ENCODE results near the gene RRN3.

DNA sequence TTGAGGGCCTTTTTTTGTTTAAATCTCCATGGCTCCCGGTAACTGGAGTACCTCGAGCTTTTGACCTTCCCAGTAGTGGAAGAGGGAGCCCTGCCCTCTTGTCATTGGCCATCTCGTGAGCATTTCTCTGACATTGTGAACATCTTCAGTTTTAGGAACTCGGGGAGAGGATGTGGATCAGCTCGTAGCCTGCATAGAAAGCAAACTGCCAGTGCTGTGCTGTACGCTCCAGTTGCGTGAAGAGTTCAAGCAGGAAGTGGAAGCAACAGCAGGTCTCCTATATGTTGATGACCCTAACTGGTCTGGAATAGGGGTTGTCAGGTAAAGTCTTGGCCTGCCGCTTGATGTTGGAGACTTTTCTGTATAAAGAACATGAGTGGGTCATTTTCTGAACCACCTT is 62.5 kb downstream of the RRN3 start:
- TF ChIP-seq, protein P1, sequence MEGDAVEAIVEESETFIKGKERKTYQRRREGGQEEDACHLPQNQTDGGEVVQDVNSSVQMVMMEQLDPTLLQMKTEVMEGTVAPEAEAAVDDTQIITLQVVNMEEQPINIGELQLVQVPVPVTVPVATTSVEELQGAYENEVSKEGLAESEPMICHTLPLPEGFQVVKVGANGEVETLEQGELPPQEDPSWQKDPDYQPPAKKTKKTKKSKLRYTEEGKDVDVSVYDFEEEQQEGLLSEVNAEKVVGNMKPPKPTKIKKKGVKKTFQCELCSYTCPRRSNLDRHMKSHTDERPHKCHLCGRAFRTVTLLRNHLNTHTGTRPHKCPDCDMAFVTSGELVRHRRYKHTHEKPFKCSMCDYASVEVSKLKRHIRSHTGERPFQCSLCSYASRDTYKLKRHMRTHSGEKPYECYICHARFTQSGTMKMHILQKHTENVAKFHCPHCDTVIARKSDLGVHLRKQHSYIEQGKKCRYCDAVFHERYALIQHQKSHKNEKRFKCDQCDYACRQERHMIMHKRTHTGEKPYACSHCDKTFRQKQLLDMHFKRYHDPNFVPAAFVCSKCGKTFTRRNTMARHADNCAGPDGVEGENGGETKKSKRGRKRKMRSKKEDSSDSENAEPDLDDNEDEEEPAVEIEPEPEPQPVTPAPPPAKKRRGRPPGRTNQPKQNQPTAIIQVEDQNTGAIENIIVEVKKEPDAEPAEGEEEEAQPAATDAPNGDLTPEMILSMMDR (conservative IDR thresholded peaks at IDR 0.05; ENCODE audit: low read length) = no peak
- TF ChIP-seq EZH2phosphoT487 (IDR thresholded peaks at IDR 0.05; ENCODE audit: borderline replicate concordance, low read depth, low read length) = no peak
